Retina (tissue), 1 donor: ENCODE measurements around the gene PCDH9.

Experiments
- DNase-seq: peaks from one replicate; pipeline ENCODE4 v3.0.0-alpha.2; 2016

PCDH9 gene

GRCh38 chr13:66958611-66959010 is 271.5 kb downstream of the PCDH9 start:
- DNase-seq, result no peak

DNA sequence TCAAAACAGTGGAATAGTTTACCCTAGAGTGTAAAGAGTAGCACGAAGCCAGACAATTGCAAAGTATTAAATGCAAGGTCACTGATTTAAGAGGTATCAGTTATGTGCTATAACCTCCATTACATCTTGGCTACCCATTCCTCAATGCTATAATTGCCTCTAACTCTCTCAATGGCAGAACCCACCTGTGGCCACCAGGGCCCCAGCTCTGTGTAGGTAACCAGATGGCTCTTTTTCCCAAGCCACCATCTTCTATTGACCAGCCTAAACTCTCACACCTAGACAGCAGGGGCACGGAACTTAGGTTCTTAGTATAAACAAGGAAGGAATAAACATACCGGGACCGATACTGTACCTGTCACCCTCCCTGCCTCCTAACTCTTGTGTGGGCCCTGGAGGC is 277.6 kb downstream of the PCDH9 start:
- DNase-seq, result no peak

- DNase-seq, result no peak
Observed at GRCh38 chr13:66951426-66951825, 278.7 kb downstream of the PCDH9 start.

- DNase-seq, result no peak
Observed at GRCh38 chr13:66950666-66951065, 279.5 kb downstream of the PCDH9 start.

DNA sequence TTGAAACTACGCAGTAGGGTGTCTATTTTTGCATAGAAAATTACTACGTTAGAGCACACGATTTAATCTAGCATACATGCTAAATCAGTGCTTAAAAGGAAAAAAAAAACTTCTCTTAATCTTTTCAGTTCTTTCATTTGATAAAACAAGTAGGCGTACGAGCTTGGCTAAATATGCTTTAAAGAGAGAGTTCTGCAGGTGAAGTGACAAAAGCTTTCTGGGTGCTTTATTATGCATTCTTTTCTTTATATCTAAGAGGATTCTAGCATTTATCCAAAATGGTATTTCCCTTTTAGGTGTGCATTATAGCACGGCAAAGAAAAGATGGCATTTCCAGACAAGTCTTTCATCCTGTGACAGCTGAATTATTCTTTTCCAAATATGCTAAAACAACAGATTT is 281.2 kb downstream of the PCDH9 start:
- DNase-seq, result no peak

- no peak for DNase-seq
Observed at GRCh38 chr13:66943530-66943929, 286.6 kb downstream of the PCDH9 start.

- no peak for DNase-seq
Observed at GRCh38 chr13:66940113-66940512, 290.0 kb downstream of the PCDH9 start.

GRCh38 chr13:66937423-66937822 is 292.7 kb downstream of the PCDH9 start:
- no peak for DNase-seq

- DNase-seq, result no peak
Observed at GRCh38 chr13:66933994-66934393, 296.1 kb downstream of the PCDH9 start.

- no peak for DNase-seq
Observed at GRCh38 chr13:66933527-66933926, 296.6 kb downstream of the PCDH9 start.

- DNase-seq, result peak; percentile 36
Observed at GRCh38 chr13:66927562-66927961, 302.6 kb downstream of the PCDH9 start.

- DNase-seq, result peak; percentile 30
Observed at GRCh38 chr13:66926851-66927524, 303.1 kb downstream of the PCDH9 start.

DNA sequence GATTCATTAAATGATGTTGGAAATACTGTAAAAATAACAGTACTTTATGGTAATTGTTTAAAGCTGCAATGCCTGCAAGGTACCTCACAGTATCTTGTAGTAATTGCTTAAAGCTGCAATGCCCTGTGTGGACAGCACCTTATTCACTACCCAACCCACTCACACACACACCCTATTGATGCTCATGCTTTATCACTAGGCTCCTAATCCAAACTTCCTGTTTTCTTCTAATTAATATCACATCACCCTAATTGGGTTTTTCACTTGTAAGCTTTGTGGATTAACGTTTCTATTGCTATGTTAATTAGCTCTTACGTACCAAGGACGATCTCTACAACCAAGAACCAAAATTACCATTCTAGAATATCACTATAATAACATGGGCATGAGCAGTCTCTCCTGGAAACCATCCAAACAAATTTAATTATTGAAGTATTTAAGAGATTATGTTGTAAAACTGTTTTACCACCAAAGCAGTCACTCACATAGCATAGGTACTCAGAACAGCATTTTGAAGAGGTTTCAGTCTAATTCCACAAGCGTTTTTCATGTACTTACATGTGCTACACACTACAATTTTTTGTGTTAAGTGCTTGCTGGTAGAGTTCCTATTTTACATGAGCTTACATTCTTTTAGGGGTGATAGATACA is 303.8 kb downstream of the PCDH9 start:
- peak; percentile 24 for DNase-seq

DNA sequence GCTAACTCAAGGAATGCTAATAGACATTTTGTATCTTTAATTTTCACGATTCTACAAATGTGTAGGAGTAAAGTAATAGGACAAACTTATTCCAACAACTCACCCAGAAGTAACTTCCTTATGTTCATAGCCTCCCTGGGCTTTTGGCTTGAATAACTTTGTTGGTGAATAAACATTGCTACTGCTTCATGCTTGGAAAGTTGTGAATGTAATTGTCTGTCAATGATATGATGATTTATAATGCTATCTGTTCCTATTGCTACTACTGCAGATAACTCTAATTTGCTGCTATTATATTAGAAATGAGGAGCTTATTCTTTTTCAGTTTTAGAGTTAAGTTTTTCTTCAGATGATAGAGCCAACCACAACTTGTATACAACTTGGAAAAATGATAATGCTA is 307.7 kb downstream of the PCDH9 start:
- DNase-seq, result no peak

DNA sequence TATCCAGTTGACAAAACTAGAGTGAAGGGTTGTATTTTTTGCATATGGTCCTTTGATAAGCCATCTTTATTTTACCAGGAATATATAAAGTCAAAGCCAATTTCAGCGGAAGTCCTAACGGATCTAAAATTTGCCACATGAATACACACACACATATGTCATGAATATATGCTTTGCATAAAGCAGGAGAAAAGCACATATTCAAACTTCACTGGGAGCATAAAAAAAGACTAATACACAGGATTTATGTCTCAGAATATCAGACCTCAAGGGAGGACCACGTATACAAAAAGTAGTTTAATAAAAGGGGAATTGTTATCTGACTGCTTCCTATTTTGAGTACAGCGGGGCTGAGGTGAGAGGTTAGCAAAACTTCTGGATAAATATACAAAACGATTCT is 308.7 kb downstream of the PCDH9 start:
- no peak for DNase-seq

- no peak for DNase-seq
Observed at GRCh38 chr13:66915596-66916185, 314.4 kb downstream of the PCDH9 start.

GRCh38 chr13:66914155-66914554 is 316.0 kb downstream of the PCDH9 start:
- DNase-seq, result no peak

DNA sequence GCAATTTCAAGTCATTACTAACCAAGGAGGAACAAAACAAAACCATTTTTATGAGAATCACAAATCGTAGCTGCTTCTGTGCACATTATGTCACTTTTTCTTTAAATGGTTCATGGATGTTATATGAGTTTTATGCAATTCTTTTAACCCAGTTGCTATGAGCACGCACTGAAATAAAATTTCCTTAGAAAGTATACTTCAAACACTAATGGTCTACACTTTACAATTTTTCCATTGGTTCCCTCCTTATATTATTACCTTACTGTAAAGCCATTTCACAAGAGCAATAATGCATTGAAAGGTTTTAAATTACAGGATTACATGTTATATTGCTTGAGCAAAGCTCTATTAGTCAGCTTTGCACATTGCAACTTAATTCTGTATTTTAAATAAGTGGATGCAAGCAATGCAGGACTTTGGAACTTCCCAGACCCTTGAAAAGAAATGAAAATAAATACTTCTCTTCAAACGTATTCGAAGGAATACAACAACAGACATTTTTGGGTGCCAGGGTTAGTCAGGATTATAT is 318.7 kb downstream of the PCDH9 start:
- no peak for DNase-seq

DNA sequence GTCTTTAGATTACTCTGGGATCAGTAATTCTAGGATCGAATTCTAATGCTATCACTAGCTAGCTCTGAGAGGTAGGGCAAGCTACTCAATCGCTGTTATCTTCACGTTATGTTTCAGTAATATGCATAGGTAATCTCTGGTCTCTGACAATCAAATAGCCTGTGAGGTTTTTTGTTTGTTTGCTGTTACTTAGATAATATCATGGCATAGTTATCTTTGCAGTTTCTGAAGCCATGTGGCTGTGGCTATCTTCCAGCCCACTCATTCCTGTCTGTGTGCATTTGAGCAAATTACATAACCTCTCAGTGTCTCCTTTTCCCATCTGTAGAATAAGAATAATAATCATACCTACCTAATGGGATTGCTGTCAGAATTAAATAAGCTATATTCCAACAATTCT is 330.2 kb downstream of the PCDH9 start:
- no peak for DNase-seq

GRCh38 chr13:66896933-66897332 is 333.2 kb downstream of the PCDH9 start:
- no peak for DNase-seq

- no peak for DNase-seq
Observed at GRCh38 chr13:66895780-66896179, 334.4 kb downstream of the PCDH9 start.

- no peak for DNase-seq
Observed at GRCh38 chr13:66895320-66895719, 334.8 kb downstream of the PCDH9 start.

- no peak for DNase-seq
Observed at GRCh38 chr13:66888698-66889097, 341.4 kb downstream of the PCDH9 start.

GRCh38 chr13:66887088-66887487 is 343.0 kb downstream of the PCDH9 start:
- DNase-seq, result peak; percentile 59
